ENCODE results near the gene CIDEB. TPM values are rescaled to one million over a fixed set of nuclear protein-coding genes. Genes with fewer than 3 reads are reported as not detected.

Gene CIDEB, protein sequence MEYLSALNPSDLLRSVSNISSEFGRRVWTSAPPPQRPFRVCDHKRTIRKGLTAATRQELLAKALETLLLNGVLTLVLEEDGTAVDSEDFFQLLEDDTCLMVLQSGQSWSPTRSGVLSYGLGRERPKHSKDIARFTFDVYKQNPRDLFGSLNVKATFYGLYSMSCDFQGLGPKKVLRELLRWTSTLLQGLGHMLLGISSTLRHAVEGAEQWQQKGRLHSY
- total RNA-seq = 1.6 and 2.3 TPM in 2 replicates

GRCh38 chr14:24307575-24308341 lies at the start of gene CIDEB:
CIDEB (minus strand) TSS chr14:24307977; CDS start chr14:24307858, 119 bp downstream.

DNA sequence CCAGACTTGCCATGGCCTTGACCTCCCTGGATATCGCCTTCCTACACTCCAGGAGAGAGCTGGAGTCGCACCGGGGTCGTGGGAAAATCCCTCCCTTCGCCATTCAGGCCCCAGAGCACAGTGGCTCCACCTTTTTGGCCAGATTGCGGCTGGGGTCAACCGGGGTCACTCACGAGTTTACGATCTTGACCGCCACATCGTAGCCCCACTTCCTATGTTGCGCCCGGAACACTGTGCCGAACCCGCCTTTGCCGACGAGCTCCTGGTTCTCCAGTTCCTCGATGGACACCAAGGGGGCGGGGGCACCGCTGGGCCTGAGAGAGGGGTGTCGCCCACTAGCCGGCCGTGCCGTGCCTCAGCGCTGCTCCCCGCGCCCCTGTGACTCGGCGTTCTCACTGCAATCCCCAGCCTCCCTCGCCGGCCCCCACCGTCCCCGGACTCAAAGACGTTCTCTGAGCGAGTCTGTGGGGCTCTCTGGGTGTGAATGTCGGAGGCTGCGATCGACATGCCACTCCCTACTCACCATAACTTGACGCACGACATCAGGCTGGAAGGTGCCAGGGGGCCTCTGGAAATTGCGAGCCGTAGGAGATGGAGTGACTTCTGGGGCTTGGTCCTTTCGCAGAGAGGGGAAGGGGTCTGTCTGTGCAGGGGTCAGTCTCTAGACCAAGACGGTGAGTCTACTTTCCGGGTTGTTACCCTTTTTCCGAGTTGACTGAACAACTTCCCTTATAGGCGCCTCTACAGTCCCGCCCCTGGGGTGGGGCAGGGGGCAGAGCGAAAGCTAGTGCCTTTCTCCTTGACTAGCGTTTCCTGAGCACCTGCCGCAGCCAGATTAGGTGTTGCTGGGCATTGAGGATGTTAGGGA lies 31.7 kb upstream of the CIDEB start, which contains the start of gene RIPK3:
RIPK3 (minus strand) TSS at position 708 of the 868 bp plus-strand sequence; CDS start at position 543, 165 bp downstream.

GRCh38 chr14:24334431-24335291 lies 26.9 kb upstream of the CIDEB start, which contains the start of gene ADCY4:
ADCY4 (minus strand) TSS chr14:24335071; CDS start chr14:24334652, 419 bp downstream.

DNA sequence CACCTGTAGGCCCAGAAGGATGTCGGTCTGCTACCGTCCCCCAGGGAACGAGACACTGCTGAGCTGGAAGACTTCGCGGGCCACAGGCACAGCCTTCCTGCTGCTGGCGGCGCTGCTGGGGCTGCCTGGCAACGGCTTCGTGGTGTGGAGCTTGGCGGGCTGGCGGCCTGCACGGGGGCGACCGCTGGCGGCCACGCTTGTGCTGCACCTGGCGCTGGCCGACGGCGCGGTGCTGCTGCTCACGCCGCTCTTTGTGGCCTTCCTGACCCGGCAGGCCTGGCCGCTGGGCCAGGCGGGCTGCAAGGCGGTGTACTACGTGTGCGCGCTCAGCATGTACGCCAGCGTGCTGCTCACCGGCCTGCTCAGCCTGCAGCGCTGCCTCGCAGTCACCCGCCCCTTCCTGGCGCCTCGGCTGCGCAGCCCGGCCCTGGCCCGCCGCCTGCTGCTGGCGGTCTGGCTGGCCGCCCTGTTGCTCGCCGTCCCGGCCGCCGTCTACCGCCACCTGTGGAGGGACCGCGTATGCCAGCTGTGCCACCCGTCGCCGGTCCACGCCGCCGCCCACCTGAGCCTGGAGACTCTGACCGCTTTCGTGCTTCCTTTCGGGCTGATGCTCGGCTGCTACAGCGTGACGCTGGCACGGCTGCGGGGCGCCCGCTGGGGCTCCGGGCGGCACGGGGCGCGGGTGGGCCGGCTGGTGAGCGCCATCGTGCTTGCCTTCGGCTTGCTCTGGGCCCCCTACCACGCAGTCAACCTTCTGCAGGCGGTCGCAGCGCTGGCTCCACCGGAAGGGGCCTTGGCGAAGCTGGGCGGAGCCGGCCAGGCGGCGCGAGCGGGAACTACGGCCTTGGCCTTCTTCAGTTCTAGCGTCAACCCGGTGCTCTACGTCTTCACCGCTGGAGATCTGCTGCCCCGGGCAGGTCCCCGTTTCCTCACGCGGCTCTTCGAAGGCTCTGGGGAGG lies 3.1 kb upstream of the CIDEB start, which contains the start of gene LTB4R:
LTB4R (plus strand) TSS at position 857 of the 959 bp plus-strand sequence. CDS start 4,150 bp downstream, outside the sequence.

DNA sequence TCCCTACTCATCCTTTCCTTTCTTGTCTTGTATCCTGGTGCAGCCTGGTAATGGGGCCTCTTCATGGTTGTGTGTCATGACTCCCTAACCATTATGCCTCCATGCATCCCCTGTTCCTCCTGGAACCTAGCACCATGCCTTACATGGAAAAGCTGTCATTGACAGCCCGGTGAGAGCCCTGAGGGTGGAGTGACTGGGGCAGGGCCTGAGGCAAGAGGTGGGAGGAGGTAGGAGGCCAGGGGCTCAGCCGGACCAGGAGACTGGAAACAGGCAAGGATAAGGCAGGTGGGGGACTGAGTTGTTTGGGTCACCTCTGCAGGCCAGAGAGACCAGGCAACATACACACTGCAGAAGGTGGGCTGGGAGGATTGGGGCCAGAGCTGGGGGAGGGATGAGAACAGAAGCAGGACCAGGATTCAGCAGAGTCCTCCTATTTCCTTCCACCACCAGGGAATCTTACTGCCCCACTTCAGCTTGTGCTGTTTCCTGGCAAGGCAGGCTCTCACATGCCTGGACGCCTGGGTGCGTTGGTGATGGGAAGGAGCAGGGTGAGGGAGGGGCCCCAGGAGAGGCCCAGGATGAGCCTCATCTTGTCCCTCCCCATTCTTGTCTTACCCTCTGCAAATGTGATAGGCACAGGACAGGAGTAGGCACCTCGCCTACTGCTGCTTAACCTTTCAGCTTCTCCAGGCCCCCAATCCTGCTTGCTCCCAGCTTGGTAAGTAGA lies 1.9 kb upstream of the CIDEB start, which contains the start of gene LTB4R2:
LTB4R2 (plus strand) TSS at position 603 of the 727 bp plus-strand sequence. CDS start 525 bp downstream, outside the sequence.

DNA sequence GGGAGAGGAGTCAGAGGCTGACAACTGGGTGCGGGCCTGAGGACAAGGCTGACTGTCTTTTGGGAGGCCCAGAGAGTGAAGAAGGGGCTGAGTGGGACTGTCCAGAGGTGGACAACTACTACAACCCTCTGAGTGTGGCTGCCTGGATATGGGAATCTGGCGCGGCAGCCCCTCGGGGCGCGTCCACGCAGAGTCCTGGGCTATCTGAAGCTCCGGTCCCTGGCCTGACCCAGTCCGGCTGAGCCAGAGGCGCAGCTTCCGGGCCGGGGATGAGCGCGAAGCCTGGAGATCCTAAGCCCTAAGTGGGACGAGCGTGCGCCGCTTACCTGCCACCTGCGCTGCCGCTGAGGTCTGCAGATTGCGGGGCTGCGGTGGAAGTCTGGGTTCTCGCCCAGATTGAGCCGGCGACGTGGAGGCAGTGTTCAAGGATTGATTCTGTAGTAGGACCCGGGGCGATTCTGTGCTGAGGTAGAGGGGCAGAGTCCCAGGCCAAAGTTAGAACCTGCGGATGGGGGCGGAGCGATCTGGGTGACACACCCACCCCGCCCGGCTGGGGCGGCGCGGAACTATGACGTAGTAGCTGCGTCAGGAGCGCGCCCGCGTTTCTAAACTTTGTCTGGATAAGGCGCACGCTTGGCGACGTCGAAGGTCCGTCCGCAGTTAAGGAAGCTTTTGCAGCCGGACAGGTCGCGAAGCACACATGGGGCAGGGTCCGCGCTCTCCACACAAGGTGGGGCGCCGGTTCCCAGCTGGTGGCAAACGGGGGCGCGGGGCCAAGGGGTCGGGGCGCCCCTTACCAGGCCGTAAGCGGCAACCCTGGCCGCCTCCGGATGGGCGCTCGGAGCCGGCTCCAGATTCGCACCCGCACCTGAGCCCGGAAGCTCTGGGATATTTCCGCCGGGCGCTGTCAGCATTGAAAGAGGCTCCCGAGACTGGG lies 8.3 kb downstream of the CIDEB start, which contains the start of the genes DHRS1 and NOP9:
DHRS1 (minus strand) TSS at position 526 of the 937 bp plus-strand sequence. CDS start 674 bp downstream, outside the sequence.
NOP9 (plus strand) TSS at position 596 of the 937 bp plus-strand sequence; CDS start at position 701, 105 bp downstream.

GRCh38 chr14:24271134-24271833 lies 36.5 kb downstream of the CIDEB start, which contains the start of gene RABGGTA:
RABGGTA (minus strand) TSS chr14:24271597; CDS start chr14:24271115, 482 bp downstream.

DNA sequence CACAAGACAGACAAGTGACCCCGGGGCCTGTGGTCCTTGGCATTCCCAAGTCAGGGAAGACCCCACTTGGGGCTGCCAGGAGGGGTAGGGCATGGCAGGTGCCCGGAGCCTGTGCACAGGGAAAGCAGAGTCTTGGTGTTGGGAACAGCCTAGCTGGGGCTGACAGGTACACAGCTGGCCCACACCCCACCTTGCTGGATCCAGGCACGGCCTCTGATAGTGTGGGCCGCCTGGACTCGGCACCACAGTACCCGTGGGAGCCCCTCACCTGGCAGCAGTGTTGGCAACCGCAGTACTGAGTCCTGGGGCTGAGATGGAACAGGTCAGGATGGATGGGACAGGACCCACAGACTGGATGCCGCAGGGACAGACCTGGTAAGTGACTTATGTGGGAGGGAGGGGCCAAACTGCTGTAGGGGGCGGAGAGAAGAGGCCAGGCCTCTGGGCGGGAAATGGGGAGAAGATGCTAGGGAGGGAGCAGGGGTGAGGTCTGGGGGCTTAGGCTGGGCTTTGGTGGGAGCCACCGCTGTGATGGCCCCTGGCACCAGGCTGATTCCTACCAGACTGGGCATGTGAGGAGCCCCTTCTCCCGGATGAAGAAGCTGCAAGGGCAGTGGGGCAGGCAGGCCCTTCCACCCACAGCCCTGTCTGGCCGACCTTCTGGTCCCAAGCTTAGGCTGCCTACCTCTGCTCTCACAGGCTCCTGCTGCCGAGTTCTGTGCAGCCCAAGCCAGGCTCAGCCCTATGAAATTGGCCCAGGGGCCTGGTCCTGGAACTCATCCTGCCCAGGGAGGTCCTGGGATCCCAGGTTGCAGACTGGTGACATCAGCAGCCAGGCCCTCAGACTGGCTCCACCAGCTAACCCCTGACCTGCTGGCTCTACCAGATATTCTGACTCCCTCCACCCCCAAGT lies 44.7 kb downstream of the CIDEB start, which contains the start of gene TGM1:
TGM1 (minus strand) TSS at position 357 of the 913 bp plus-strand sequence. CDS start 825 bp downstream, outside the sequence.

Other genes starting within 250 kb of the CIDEB start
- not detected in 2 replicates for gene CPNE6, start 236.4 kb downstream of the CIDEB start, total RNA-seq
- gene PCK2, start 213.7 kb downstream of the CIDEB start, total RNA-seq = 26.8 and 35.3 TPM in 2 replicates
- 50.9 and 56.8 TPM in 2 replicates for gene DCAF11, start 193.2 kb downstream of the CIDEB start, total RNA-seq
- 0.65 and 0.96 TPM in 2 replicates for gene NRL, start 193.0 kb downstream of the CIDEB start, total RNA-seq
- gene FITM1, start 177.3 kb downstream of the CIDEB start, total RNA-seq = 0.20 TPM in 2 replicates
- gene PSME1, start 171.8 kb downstream of the CIDEB start, total RNA-seq = 87.2 and 96.2 TPM in 2 replicates
- 11.4 and 14.0 TPM in 2 replicates for gene EMC9, start 166.4 kb downstream of the CIDEB start, total RNA-seq
- gene PSME2, start 161.4 kb downstream of the CIDEB start, total RNA-seq = 58.8 and 64.5 TPM in 2 replicates
- 26.7 and 35.1 TPM in 2 replicates for gene RNF31, start 160.5 kb downstream of the CIDEB start, total RNA-seq
- 54.0 and 57.1 TPM in 2 replicates for gene IRF9, start 146.7 kb downstream of the CIDEB start, total RNA-seq
- 0.65 and 1.2 TPM in 2 replicates for gene REC8, start 135.9 kb downstream of the CIDEB start, total RNA-seq
- gene IPO4, start 119.2 kb downstream of the CIDEB start, total RNA-seq = 42.3 and 84.2 TPM in 2 replicates
- gene TM9SF1, start 112.5 kb downstream of the CIDEB start, total RNA-seq = 102 and 113 TPM in 2 replicates
- gene TSSK4, start 102.3 kb downstream of the CIDEB start, total RNA-seq = 0.07 and 0.53 TPM in 2 replicates
- 21.8 and 24.1 TPM in 2 replicates for gene CHMP4A, start 94.5 kb downstream of the CIDEB start, total RNA-seq
- gene MDP1, start 91.9 kb downstream of the CIDEB start, total RNA-seq = 14.8 and 15.4 TPM in 2 replicates
- gene NEDD8, start 75.6 kb downstream of the CIDEB start, total RNA-seq = 122 and 125 TPM in 2 replicates
- 88.9 and 107 TPM in 2 replicates for gene GMPR2, start 75.0 kb downstream of the CIDEB start, total RNA-seq
- 55.0 and 55.8 TPM in 2 replicates for gene TINF2, start 65.4 kb downstream of the CIDEB start, total RNA-seq
- gene TGM1, start 44.8 kb downstream of the CIDEB start, total RNA-seq = 0.65 and 1.5 TPM in 2 replicates
- 22.6 and 33.2 TPM in 2 replicates for gene RABGGTA, start 36.4 kb downstream of the CIDEB start, total RNA-seq
- 12.9 and 29.0 TPM in 2 replicates for gene DHRS1, start 8.2 kb downstream of the CIDEB start, total RNA-seq
- 21.2 and 28.0 TPM in 2 replicates for gene NOP9, start 8.1 kb downstream of the CIDEB start, total RNA-seq
- gene LTB4R2, start 2.2 kb upstream of the CIDEB start, total RNA-seq = 3.0 and 4.8 TPM in 2 replicates
- 1.9 and 2.7 TPM in 2 replicates for gene LTB4R, start 3.5 kb upstream of the CIDEB start, total RNA-seq
- 3.3 and 4.9 TPM in 2 replicates for gene ADCY4, start 27.1 kb upstream of the CIDEB start, total RNA-seq
- gene RIPK3, start 32.0 kb upstream of the CIDEB start, total RNA-seq = 0.26 TPM in 1 of 2 replicates, not detected in the other
- 56.5 and 76.4 TPM in 2 replicates for gene NFATC4, start 60.2 kb upstream of the CIDEB start, total RNA-seq
- 6.9 and 16.7 TPM in 2 replicates for gene NYNRIN, start 91.0 kb upstream of the CIDEB start, total RNA-seq
- 3.5 and 4.2 TPM in 2 replicates for gene CBLN3, start 121.7 kb upstream of the CIDEB start, total RNA-seq
- 66.7 and 68.0 TPM in 2 replicates for gene KHNYN, start 122.0 kb upstream of the CIDEB start, total RNA-seq
- gene SDR39U1, start 134.8 kb upstream of the CIDEB start, total RNA-seq = 10.2 and 11.8 TPM in 2 replicates
- gene CMA1, start 200.3 kb upstream of the CIDEB start, total RNA-seq = not detected in 2 replicates